Erythroblast (primary cell): ENCODE results near the gene BATF3.

ENCODE experiments used
- GATA1 ChIP-seq: IDR thresholded peaks from 2 replicates; pipeline ENCODE4 v1.6.1; 2011; ENCODE audit warnings: low read depth, mild to moderate bottlenecking, control low read depth, low read length, moderate library complexity
- POLR2A ChIP-seq: IDR thresholded peaks from 2 replicates; pipeline ENCODE4 v1.6.1; 2011; ENCODE audit warnings: mild to moderate bottlenecking, low read length

GRCh38 chr1:212746546-212746945 is 46.9 kb upstream of the BATF3 start:
- TF ChIP-seq POLR2A = no peak
- TF ChIP-seq GATA1 = no peak
